Measurements from ENCODE around the gene BANK1.

GRCh38 chr4:101790521-101791181, at the start of gene BANK1:
- TF ChIP-seq CTCF (IDR thresholded peaks at IDR 0.05) (no peak), ZFX (IDR thresholded peaks at IDR 0.05; ENCODE audit: borderline replicate concordance) (no peak)

Measured in 22Rv1 (cell line).